Activated B cell treated with CpG ODN at 0.5 μM for 24 hours (primary cell): ENCODE results near the gene PPID. TPM values are rescaled to one million over a fixed set of nuclear protein-coding genes. Genes with fewer than 3 reads are reported as not detected.
"Not testable (repeated sequence)": the region's sequence is repeated elsewhere in the genome, so short reads cannot be mapped to it uniquely, and the experiment has no call there.

Experiments used
- ATAC-seq: fragments of 200-7000 bp; cut with Tn5 transposase; one replicate; pipeline ENCODE4 v1.10.0; 2021; ENCODE audit warnings: low read depth, mild to moderate bottlenecking, moderate library complexity
- CTCF ChIA-PET: fragments of 350-600 bp; sonication (Branson Sonifier 250); formaldehyde crosslinking; loops from one replicate; lab custom pipeline; 2021; ENCODE audit warnings: antibody characterized with exemption; lab: Charles Lee
- POLR2A ChIA-PET: fragments of 350-600 bp; sonication (Branson Sonifier 250); formaldehyde crosslinking; loops from one replicate; lab custom pipeline; 2021; ENCODE audit warnings: antibody characterized with exemption; lab: Charles Lee
- DNase-seq: peaks from one replicate; pipeline ENCODE4 v3.0.0; 2022
- H3K27ac Mint-ChIP-seq: one replicate; pipeline ENCODE4 v1.8.0; 2020; ENCODE audit warnings: mixed read lengths
- H3K27me3 Mint-ChIP-seq: one replicate; pipeline ENCODE4 v1.8.0; 2021; ENCODE audit warnings: mixed read lengths
- H3K36me3 Mint-ChIP-seq: one replicate; pipeline ENCODE4 v1.8.0; 2021; ENCODE audit warnings: low read depth, mixed read lengths
- H3K4me1 Mint-ChIP-seq: one replicate; pipeline ENCODE4 v1.8.0; 2021; ENCODE audit warnings: mixed read lengths
- H3K4me3 Mint-ChIP-seq: one replicate; pipeline ENCODE4 v1.8.0; 2020; ENCODE audit warnings: mild to moderate bottlenecking, mixed read lengths
- H3K9me3 Mint-ChIP-seq: one replicate; pipeline ENCODE4 v1.8.0; 2020; ENCODE audit warnings: mixed read lengths
- CTCF ChIP-seq: fragments of 200-600 bp; IDR thresholded peaks from one replicate; pipeline ENCODE4 v1.8.0; 2022; ENCODE audit warnings: antibody characterized with exemption, mild to moderate bottlenecking
- intact Hi-C: fragments of 100-400 bp; cut with micrococcal nuclease; formaldehyde crosslinking; loops from one replicate; pipeline ENCODE4 v1.15.1; 2024
- total RNA-seq: library from RNA; stranded (reverse); gene quantifications from 2 replicates; pipeline ENCODE4 v1.2.3, GENCODE V29; 2022

PPID gene
- total RNA-seq, 1 donor from 2014 or later = 29.8 TPM

- CTCF ChIA-PET = no interaction called here
- H3K36me3 Mint-ChIP-seq = no peaks in the 10 kb centered on the region
- intact Hi-C loops = no loop called here
- no peak for ATAC-seq
- H3K4me1 Mint-ChIP-seq = no peaks in the 10 kb centered on the region
- DNase-seq = no peak
- POLR2A ChIA-PET = no interaction called here
- peaks cover 60% of the 10 kb centered on the region for H3K27me3 Mint-ChIP-seq
- no peak overlapping the region for H3K27ac Mint-ChIP-seq
- no peak for TF ChIP-seq CTCF
- H3K4me3 Mint-ChIP-seq = no peak overlapping the region
- H3K9me3 Mint-ChIP-seq = peaks cover 5% of the 10 kb centered on the region
These were observed 37.7 kb upstream of the PPID start for GRCh38 chr4:158760866-158761265.

GRCh38 chr4:158759539-158759938 is 36.3 kb upstream of the PPID start:
- H3K9me3 Mint-ChIP-seq, H3K27ac Mint-ChIP-seq, CTCF ChIA-PET: not testable (repeated sequence)

GRCh38 chr4:158758703-158759102 is 35.5 kb upstream of the PPID start:
- ATAC-seq (no peak), DNase-seq (no peak)
- ChIA-PET CTCF (no interaction called here), POLR2A (no interaction called here)
- Mint-ChIP-seq H3K4me1 (no peaks in the 10 kb centered on the region), H3K4me3 (no peak overlapping the region), H3K9me3 (peaks cover 5% of the 10 kb centered on the region), H3K27me3 (peaks cover 58% of the 10 kb centered on the region), H3K36me3 (no peaks in the 10 kb centered on the region), H3K27ac (no peak overlapping the region)
- no peak for TF ChIP-seq CTCF
- intact Hi-C loops = no loop called here

More at GRCh38 chr4:158759539-158759938, 36.3 kb upstream of the PPID start:
- H3K36me3 Mint-ChIP-seq, intact Hi-C loops, ATAC-seq, H3K4me3 Mint-ChIP-seq, DNase-seq, POLR2A ChIA-PET, H3K4me1 Mint-ChIP-seq: not testable (repeated sequence)
- peaks cover 59% of the 10 kb centered on the region for H3K27me3 Mint-ChIP-seq

GRCh38 chr4:158758142-158758541 is 34.9 kb upstream of the PPID start:
- H3K27ac Mint-ChIP-seq = no peak overlapping the region

GRCh38 chr4:158756588-158756987 is 33.4 kb upstream of the PPID start:
- no peak for TF ChIP-seq CTCF
- no peak overlapping the region for H3K4me3 Mint-ChIP-seq
- H3K9me3 Mint-ChIP-seq = peaks cover 5% of the 10 kb centered on the region
- ChIA-PET CTCF (no interaction called here), POLR2A (no interaction called here)
- no peak overlapping the region for H3K27ac Mint-ChIP-seq
- H3K27me3 Mint-ChIP-seq = peaks cover 42% of the 10 kb centered on the region
- H3K36me3 Mint-ChIP-seq = no peaks in the 10 kb centered on the region
- ATAC-seq = no peak
- H3K4me1 Mint-ChIP-seq = no peaks in the 10 kb centered on the region
- DNase-seq = no peak
- intact Hi-C loops = no loop called here

More at GRCh38 chr4:158758142-158758541, 34.9 kb upstream of the PPID start:
- Mint-ChIP-seq H3K9me3 (peaks cover 5% of the 10 kb centered on the region), H3K36me3 (no peaks in the 10 kb centered on the region), H3K4me3 (no peak overlapping the region), H3K27me3 (peaks cover 52% of the 10 kb centered on the region), H3K4me1 (no peaks in the 10 kb centered on the region)
- no peak for ATAC-seq
- CTCF ChIA-PET = no interaction called here
- no peak for TF ChIP-seq CTCF
- intact Hi-C loops = no loop called here
- POLR2A ChIA-PET = no interaction called here
- DNase-seq = no peak

- H3K27ac Mint-ChIP-seq, H3K4me1 Mint-ChIP-seq, CTCF ChIA-PET, H3K9me3 Mint-ChIP-seq, DNase-seq, POLR2A ChIA-PET, intact Hi-C loops, H3K4me3 Mint-ChIP-seq, H3K36me3 Mint-ChIP-seq, ATAC-seq: not testable (repeated sequence)
- H3K27me3 Mint-ChIP-seq = peaks cover 45% of the 10 kb centered on the region
These were observed 32.6 kb upstream of the PPID start for GRCh38 chr4:158755819-158756218.
